ENCODE data around the gene TNS4.

The TNS4 gene

DNA sequence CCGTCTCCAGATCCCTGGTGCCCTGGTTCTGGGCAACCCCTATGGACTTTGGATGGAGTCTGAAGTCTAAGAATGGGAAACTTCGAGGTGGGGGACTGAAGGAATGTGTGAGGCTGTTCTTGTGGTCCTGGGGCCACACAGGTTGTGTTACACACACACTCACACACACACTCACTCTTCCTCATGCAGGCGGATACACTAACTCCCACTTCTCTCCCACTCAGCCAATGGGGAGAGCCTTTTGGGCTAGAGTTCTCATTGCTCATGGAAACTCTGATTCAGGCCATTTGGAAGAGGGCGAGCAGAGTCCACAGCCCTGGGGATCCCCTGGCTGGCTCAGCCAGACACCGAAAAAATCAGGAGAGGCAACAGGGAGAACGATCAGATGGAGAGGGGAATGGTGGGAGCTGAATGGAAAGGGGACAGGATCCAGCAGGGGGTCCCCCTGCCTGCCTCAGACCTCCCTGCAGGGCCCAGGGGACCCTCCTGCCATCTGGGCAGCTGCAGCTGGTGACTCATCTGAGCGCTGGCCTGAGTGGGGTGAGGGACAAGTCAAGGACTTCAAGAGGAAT lies 49.1 kb downstream of the TNS4 start:
- H4K20me1 ChIP-seq (ENCODE audit: insufficient read depth, low read length), result no peaks in the 10 kb centered on the region
- peaks cover 20% of the 10 kb centered on the region for H3K4me1 ChIP-seq (ENCODE audit: insufficient read depth, low read length)
- H3K27ac ChIP-seq (ENCODE audit: low read length), result no peak overlapping the region
- no peak for ATAC-seq (ENCODE audit: insufficient read depth, low read depth)
- DNase-seq, result no peak
- H2AFZ ChIP-seq (ENCODE audit: low read depth, low read length), result no peak overlapping the region
- H3K27me3 ChIP-seq (ENCODE audit: insufficient read depth, low read length, poor library complexity), result no peaks in the 10 kb centered on the region
- peaks cover 51% of the 10 kb centered on the region for H3K36me3 ChIP-seq (ENCODE audit: insufficient read depth, low read length)
- no peak for TF ChIP-seq EZH2 (IDR thresholded peaks at IDR 0.05; ENCODE audit: borderline replicate concordance, low read depth, low read length, severe bottlenecking)
- TF ChIP-seq, protein P1, sequence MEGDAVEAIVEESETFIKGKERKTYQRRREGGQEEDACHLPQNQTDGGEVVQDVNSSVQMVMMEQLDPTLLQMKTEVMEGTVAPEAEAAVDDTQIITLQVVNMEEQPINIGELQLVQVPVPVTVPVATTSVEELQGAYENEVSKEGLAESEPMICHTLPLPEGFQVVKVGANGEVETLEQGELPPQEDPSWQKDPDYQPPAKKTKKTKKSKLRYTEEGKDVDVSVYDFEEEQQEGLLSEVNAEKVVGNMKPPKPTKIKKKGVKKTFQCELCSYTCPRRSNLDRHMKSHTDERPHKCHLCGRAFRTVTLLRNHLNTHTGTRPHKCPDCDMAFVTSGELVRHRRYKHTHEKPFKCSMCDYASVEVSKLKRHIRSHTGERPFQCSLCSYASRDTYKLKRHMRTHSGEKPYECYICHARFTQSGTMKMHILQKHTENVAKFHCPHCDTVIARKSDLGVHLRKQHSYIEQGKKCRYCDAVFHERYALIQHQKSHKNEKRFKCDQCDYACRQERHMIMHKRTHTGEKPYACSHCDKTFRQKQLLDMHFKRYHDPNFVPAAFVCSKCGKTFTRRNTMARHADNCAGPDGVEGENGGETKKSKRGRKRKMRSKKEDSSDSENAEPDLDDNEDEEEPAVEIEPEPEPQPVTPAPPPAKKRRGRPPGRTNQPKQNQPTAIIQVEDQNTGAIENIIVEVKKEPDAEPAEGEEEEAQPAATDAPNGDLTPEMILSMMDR (IDR thresholded peaks at IDR 0.05; ENCODE audit: borderline replicate concordance, extremely low read depth, low read length, poor library complexity, severe bottlenecking), result no peak
- H3K79me2 ChIP-seq (ENCODE audit: insufficient read depth, low read length), result peaks cover 34% of the 10 kb centered on the region
- no peak overlapping the region for H3K4me3 ChIP-seq (ENCODE audit: low read depth in 1 of 2, low read length in 2 of 2)
- no peak overlapping the region for H3K9ac ChIP-seq (ENCODE audit: low read depth, low read length)
- H3K4me2 ChIP-seq (ENCODE audit: insufficient read depth, low read length), result no peak overlapping the region
- no peaks in the 10 kb centered on the region for H3K9me3 ChIP-seq (ENCODE audit: insufficient read depth, low read length, severe bottlenecking)

DNA sequence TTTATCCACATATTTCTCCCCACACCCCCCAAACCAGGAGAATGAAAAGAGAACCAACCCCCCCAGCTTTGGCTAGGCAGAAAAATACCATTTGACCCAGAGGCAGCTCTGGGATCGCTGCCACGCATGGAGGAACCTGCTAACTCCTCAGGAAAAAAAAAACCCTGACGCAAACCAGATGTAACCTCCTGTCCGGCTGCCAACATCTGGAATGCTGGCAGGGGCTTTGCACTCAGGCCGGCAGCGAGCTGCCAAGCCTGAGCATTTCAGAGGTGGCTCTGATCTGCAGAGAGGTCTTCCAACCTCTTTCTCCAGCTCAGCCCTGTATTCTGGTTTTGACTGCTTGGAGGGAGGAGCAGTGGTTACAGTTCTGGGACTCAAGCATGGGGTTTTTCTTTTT lies 50.0 kb downstream of the TNS4 start:
- ATAC-seq (ENCODE audit: insufficient read depth, low read depth) (no peak), DNase-seq (no peak)
- Histone ChIP-seq H3K4me2 (ENCODE audit: insufficient read depth, low read length) (no peak overlapping the region), H4K20me1 (ENCODE audit: insufficient read depth, low read length) (no peaks in the 10 kb centered on the region), H3K9me3 (ENCODE audit: insufficient read depth, low read length, severe bottlenecking) (no peaks in the 10 kb centered on the region), H3K27ac (ENCODE audit: low read length) (no peak overlapping the region), H3K4me1 (ENCODE audit: insufficient read depth, low read length) (peaks cover 29% of the 10 kb centered on the region), H3K9ac (ENCODE audit: low read depth, low read length) (no peak overlapping the region), H2AFZ (ENCODE audit: low read depth, low read length) (no peak overlapping the region), H3K79me2 (ENCODE audit: insufficient read depth, low read length) (peaks cover 43% of the 10 kb centered on the region), H3K36me3 (ENCODE audit: insufficient read depth, low read length) (peaks cover 42% of the 10 kb centered on the region), H3K27me3 (ENCODE audit: insufficient read depth, low read length, poor library complexity) (no peaks in the 10 kb centered on the region), H3K4me3 (ENCODE audit: low read depth in 1 of 2, low read length in 2 of 2) (no peak overlapping the region)
- TF ChIP-seq, protein P1 (IDR thresholded peaks at IDR 0.05; ENCODE audit: borderline replicate concordance, extremely low read depth, low read length, poor library complexity, severe bottlenecking), result no peak
- no peak for TF ChIP-seq EZH2 (IDR thresholded peaks at IDR 0.05; ENCODE audit: borderline replicate concordance, low read depth, low read length, severe bottlenecking)

DNA sequence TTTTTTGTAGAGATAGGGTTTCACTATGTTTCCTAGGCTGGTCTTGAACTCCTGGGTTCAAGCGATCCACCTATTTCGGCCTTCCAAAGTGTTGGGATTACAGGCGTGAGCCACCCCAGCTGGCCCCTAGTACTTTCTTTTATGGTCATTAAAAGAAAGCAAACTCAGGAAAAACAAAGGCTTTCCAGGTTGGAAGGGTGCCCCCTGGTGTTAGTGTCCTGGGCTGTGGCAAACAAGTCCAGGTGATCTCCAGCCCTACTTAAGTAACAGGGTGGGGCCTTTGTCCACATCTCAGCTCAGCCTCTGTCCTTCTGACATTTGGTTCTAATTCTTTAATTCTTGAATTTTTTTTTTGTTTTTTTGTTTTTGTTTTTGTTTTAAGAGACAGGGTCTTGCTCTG lies 51.2 kb downstream of the TNS4 start:
- no peak overlapping the region for H3K9ac ChIP-seq (ENCODE audit: low read depth, low read length)
- peaks cover 40% of the 10 kb centered on the region for H3K4me1 ChIP-seq (ENCODE audit: insufficient read depth, low read length)
- H3K9me3 ChIP-seq (ENCODE audit: insufficient read depth, low read length, severe bottlenecking), result no peaks in the 10 kb centered on the region
- no peak overlapping the region for H3K4me2 ChIP-seq (ENCODE audit: insufficient read depth, low read length)
- no peak overlapping the region for H2AFZ ChIP-seq (ENCODE audit: low read depth, low read length)
- no peaks in the 10 kb centered on the region for H4K20me1 ChIP-seq (ENCODE audit: insufficient read depth, low read length)
- no peak overlapping the region for H3K27ac ChIP-seq (ENCODE audit: low read length)
- H3K4me3 ChIP-seq (ENCODE audit: low read depth in 1 of 2, low read length in 2 of 2), result no peak overlapping the region
- ATAC-seq (ENCODE audit: insufficient read depth, low read depth) (no peak), DNase-seq (peak; percentile 57)
- H3K36me3 ChIP-seq (ENCODE audit: insufficient read depth, low read length), result peaks cover 34% of the 10 kb centered on the region
- no peaks in the 10 kb centered on the region for H3K27me3 ChIP-seq (ENCODE audit: insufficient read depth, low read length, poor library complexity)
- peaks cover 54% of the 10 kb centered on the region for H3K79me2 ChIP-seq (ENCODE audit: insufficient read depth, low read length)
- TF ChIP-seq EZH2 (IDR thresholded peaks at IDR 0.05; ENCODE audit: borderline replicate concordance, low read depth, low read length, severe bottlenecking), result no peak
- TF ChIP-seq, protein P1 (IDR thresholded peaks at IDR 0.05; ENCODE audit: borderline replicate concordance, extremely low read depth, low read length, poor library complexity, severe bottlenecking), result peak; percentile 65

Data from DND-41 (cell line).